ENCODE measurements around the gene S1PR5.
A peak's percentile ranks its signal among the peaks of the same experiment; 100 is the strongest.

Gene S1PR5

GRCh38 chr19:10549733-10550132, 32.5 kb upstream of the S1PR5 start:
- H3K4me3 Mint-ChIP-seq, result no peak overlapping the region
- H3K4me1 Mint-ChIP-seq, result peaks cover 5% of the 10 kb centered on the region
- peaks cover 66% of the 10 kb centered on the region for H3K36me3 Mint-ChIP-seq (ENCODE audit: low read depth)
- H3K9me3 Mint-ChIP-seq, result no peaks in the 10 kb centered on the region
- TF ChIP-seq, protein P1, sequence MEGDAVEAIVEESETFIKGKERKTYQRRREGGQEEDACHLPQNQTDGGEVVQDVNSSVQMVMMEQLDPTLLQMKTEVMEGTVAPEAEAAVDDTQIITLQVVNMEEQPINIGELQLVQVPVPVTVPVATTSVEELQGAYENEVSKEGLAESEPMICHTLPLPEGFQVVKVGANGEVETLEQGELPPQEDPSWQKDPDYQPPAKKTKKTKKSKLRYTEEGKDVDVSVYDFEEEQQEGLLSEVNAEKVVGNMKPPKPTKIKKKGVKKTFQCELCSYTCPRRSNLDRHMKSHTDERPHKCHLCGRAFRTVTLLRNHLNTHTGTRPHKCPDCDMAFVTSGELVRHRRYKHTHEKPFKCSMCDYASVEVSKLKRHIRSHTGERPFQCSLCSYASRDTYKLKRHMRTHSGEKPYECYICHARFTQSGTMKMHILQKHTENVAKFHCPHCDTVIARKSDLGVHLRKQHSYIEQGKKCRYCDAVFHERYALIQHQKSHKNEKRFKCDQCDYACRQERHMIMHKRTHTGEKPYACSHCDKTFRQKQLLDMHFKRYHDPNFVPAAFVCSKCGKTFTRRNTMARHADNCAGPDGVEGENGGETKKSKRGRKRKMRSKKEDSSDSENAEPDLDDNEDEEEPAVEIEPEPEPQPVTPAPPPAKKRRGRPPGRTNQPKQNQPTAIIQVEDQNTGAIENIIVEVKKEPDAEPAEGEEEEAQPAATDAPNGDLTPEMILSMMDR (IDR thresholded peaks at IDR 0.05; ENCODE audit: unreplicated experiment in 3 of 3), result no peak
- H3K27me3 Mint-ChIP-seq (ENCODE audit: low read depth), result no peaks in the 10 kb centered on the region
- no peak overlapping the region for H3K27ac Mint-ChIP-seq

DNA sequence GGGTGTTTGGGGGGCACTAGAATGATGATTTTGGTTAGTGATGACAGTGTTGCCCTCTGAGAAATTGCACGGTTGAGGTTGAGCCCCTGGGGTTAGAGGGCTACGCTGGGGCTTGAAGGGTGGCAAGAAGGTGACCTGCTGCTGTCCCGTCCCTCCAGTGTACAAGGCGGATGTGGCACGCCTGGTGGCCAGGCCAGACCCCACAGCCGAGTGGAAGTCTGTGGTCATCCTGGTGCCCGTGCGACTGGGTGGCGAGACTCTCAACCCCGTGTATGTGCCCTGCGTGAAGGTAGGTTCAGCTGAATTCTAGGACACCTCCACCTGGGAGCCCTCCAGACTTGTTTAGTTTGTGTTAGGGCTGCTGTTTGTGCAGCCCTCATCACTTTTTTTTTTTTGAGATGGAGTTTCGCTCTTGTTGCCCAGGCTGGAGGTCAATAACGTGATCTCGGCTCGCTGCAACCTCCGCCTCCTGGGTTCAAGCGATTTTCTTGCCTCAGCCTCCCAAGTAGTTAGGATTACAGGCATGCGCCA, 31.6 kb upstream of the S1PR5 start:
- H3K27ac Mint-ChIP-seq, result no peak overlapping the region
- TF ChIP-seq, protein P1 (IDR thresholded peaks at IDR 0.05; ENCODE audit: unreplicated experiment in 3 of 3), result no peak
- H3K9me3 Mint-ChIP-seq, result no peaks in the 10 kb centered on the region
- peaks cover 5% of the 10 kb centered on the region for H3K4me1 Mint-ChIP-seq
- H3K36me3 Mint-ChIP-seq (ENCODE audit: low read depth), result peaks cover 57% of the 10 kb centered on the region
- H3K4me3 Mint-ChIP-seq, result no peak overlapping the region
- H3K27me3 Mint-ChIP-seq (ENCODE audit: low read depth), result no peaks in the 10 kb centered on the region

DNA sequence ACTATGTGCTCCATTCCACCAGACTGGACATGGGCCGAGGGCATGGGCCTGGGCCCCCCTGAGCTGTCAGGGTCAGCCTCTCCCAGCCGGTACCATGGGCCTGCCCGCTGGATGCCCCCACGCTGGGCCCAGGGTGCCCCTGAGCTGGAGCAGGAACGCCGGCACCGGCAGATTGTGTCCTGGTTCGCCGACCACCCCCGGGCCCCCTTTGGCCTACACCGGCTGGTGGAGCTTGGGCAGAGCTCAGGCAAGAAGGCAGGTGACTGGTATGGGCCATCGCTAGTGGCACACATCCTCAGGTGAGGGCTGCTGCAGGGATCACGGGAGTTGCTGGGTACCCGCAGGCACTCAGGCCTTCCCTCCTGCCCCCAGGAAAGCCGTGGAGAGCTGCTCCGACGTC, 29.6 kb upstream of the S1PR5 start:
- Mint-ChIP-seq H3K4me1 (peaks cover 5% of the 10 kb centered on the region), H3K36me3 (ENCODE audit: low read depth) (peaks cover 39% of the 10 kb centered on the region), H3K4me3 (no peak overlapping the region), H3K27me3 (ENCODE audit: low read depth) (no peaks in the 10 kb centered on the region), H3K9me3 (no peaks in the 10 kb centered on the region), H3K27ac (no peak overlapping the region)
- TF ChIP-seq, protein P1 (IDR thresholded peaks at IDR 0.05; ENCODE audit: unreplicated experiment in 3 of 3), result no peak

DNA sequence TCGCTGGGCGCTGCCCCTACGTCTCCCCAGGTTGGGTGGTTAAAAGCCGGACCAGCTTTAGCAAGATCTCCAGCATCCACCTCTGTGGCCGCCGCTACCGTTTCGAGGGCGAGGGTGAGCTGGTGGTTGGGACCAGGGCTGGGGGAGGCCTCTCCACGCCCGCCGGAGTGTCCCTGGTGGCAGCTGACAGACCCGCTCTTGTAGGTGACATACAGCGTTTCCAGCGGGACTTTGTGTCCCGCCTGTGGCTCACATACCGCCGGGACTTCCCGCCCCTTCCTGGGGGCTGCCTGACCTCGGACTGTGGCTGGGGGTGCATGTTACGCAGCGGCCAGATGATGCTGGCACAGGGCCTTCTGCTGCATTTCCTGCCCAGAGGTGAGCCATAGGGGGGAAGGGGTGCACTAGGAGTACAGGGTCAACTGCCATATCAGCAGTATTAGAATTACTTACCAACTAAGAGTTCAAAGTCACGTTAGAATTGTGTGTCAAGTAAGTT, 27.6 kb upstream of the S1PR5 start:
- Mint-ChIP-seq H3K4me3 (peak overlapping the region; percentile 90 to 95 (median 94)), H3K4me1 (peaks cover 5% of the 10 kb centered on the region), H3K27ac (peak overlapping the region; percentile 34 to 76 (median 48)), H3K36me3 (ENCODE audit: low read depth) (peaks cover 19% of the 10 kb centered on the region), H3K9me3 (no peaks in the 10 kb centered on the region), H3K27me3 (ENCODE audit: low read depth) (no peaks in the 10 kb centered on the region)
- TF ChIP-seq, protein P1 (IDR thresholded peaks at IDR 0.05; ENCODE audit: unreplicated experiment in 3 of 3), result no peak

- H3K4me3 Mint-ChIP-seq, result peak overlapping the region; percentile 90 to 95 (median 94)
- H3K9me3 Mint-ChIP-seq, result no peaks in the 10 kb centered on the region
- peak overlapping the region; percentile 34 to 76 (median 62) for H3K27ac Mint-ChIP-seq
- H3K36me3 Mint-ChIP-seq (ENCODE audit: low read depth), result peaks cover 15% of the 10 kb centered on the region
- peaks cover 5% of the 10 kb centered on the region for H3K4me1 Mint-ChIP-seq
- no peaks in the 10 kb centered on the region for H3K27me3 Mint-ChIP-seq (ENCODE audit: low read depth)
- TF ChIP-seq, protein P1 (IDR thresholded peaks at IDR 0.05; ENCODE audit: unreplicated experiment in 3 of 3), result no peak
Measured at GRCh38 chr19:10544242-10544752, 27.1 kb upstream of the S1PR5 start.
